HG02840 (cell line): Measurements from ENCODE around the gene PON2.
"Not testable (repeated sequence)": the region's sequence is repeated elsewhere in the genome, so short reads cannot be mapped to it uniquely, and the experiment has no call there.

ENCODE experiments used
- ATAC-seq: cut with Tn5 transposase; IDR thresholded peaks from one replicate; pipeline ENCODE4 v1.9.1; 2021; ENCODE audit warnings: mild to moderate bottlenecking, moderate library complexity, moderate number of reproducible peaks; ENCODE audit not compliant: unreplicated experiment, low FRiP score

Gene PON2

DNA sequence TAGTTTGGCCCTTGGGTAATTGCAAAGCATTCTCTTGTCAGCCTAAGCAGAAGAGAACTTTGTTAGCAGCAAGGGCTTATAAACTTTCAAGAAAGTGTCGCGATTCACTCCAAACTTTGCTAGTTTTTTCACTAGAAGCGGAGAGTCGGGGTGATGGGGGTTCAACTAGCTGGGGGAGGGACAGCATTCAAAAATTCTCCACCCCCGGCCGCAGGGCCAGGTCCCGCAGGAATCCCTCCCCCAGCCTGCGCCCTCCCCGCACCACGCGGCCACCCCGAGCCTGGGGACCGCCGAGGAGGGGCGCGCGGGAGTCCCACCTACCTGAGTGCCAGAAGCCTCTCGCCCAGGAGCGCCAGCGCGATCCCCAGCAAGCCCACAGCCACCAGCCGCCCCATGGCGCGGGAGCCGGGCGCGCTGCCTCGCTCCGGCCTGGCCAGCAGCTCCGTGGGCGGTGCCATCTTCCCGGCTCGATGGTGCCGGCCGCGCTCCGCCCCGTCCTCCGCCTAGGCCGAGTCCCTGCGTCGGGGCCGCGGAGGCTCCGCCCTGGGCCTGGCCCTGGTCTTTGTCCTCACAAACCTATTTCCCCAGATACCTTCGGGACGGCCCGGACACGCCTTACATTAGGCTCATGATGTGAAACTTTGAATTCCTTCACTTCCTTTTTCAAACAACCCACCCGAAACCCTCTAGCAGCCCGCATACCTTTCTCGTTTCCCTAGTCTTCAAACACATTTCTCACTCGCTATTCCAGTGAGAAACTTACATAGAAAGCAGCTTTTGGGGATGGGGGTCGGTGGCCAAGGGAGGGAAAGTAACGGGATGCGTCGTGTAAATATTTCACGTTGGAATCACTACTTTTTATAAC lies at the start of gene PON2:
Gene PON2, minus strand, starts transcription at position 472 of the 865 bp plus-strand sequence. Its CDS starts 77 bp downstream, at position 395.
- ATAC-seq: peak; percentile 97

DNA sequence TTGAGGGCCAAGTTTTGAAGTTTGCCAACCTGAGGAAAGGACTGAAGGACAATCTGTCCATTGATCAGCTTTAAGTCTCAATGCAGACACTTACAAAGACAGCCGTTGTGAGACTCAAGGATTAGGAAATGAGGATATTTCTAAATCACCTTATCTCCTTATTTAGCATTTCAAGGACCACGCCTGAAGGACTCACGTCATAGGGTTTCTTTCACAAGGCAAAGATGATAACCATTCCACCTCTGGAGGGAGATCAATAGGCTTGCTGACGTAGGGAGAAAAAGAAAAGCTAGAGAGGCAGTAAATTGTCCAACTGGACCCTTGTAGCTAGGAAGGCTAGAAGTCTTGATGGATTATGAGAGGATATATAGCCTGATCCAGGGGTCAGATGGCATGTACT lies 47.6 kb upstream of the PON2 start:
- ATAC-seq: no peak

DNA sequence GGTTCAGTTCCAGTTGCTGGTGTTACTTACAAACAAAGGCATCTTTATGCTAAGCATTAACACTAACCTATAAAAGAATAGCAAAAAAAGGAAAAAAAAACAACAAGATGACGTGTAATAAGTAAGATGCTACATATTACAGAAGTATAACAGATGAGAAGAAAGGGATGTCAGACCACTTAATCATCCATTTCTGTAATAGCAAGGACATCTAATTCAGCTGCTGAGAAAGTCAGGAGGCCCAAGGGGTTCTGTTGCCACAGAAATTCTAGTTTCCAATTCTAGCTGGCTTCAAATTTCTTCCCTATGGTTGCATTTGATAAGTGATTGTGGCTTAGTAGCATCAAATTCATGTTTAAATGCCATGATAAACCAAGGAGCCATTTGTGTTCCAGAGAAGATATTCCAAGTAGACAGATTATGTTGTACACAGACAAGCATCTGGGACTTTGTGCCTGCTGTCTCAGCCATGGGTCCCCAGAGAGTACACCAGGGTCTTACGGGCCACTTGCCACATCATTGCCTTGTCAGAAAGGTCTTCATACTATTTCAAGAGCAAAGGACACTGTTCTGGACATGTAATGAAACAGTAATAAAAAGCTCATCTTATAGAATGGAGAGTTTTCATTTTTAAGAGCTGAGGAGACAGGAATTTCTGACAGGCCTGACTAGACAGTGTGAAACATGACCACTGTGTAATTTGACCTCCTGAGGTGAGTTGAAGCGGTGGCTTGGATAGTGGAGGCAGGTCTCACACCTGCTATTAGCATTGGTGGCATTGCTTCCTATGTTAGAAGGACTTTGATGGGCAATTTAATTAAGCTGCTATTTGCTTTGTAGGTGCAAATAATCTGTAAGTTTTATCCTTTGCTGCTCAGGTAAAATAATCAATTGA lies 46.7 kb upstream of the PON2 start:
- ATAC-seq: no peak

DNA sequence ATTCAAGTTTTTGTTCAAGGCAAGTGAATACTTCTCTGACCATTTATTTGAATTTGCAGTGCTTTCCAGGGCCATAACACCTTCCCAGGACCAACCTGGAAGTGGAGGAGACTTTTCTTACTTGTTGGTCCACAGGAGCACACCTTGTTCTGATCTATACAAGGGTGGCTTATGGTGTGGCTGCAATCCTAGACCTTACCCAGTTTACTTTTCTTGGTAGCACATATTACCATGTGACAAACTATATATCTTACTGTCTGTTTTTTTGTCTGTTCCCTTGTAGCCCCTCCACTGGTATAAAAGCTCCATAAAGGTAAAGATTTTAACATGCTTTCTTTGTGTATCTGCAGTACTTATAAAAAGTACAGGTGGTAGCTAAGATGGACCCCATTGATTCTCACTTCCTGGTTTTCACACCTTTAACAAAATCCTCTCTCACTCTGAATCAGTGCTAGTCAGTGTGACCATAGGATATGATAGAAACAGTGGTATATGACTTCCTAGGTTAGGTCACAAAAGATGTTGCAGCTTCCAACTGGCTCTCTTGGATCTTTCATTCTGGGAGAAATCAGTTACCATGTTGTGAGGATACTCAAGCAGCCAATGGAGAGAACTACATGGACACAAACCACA lies 45.3 kb upstream of the PON2 start:
- no peak for ATAC-seq

DNA sequence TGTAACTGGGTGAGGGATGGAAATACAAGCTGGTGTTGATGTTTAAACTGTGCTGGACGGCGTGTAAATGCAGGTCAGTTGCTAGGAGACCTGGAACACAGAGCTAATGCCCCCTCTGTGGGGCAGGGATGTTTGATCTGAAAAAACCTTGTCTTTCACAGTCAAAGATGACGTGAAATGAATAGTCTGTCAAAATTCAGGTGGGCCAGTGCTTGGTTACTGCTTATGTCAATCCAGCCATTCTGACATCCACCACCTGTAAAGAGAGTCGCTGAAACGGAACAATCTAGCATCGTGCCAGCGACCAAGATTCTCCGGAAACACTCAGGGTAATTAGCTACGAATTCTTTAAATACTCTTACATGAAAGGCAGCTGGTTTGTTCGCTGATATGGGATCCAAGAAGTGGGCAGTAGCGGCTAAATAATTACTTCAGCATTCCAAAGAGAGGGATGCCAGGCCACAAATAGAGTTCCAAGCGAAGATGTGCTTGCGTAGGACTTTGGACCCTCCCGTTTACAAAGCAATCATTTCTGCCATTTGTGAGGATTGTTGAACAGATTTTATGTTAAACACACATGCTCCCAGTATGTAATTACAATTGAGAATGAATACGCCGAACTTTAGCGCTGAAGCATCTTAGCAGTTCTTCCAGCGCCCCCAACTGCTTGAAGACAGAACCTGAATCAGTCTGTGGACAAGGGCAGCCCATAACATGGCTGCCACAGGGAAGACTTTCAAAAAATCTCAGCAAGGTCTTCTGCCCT lies 43.6 kb upstream of the PON2 start:
- ATAC-seq: no peak

DNA sequence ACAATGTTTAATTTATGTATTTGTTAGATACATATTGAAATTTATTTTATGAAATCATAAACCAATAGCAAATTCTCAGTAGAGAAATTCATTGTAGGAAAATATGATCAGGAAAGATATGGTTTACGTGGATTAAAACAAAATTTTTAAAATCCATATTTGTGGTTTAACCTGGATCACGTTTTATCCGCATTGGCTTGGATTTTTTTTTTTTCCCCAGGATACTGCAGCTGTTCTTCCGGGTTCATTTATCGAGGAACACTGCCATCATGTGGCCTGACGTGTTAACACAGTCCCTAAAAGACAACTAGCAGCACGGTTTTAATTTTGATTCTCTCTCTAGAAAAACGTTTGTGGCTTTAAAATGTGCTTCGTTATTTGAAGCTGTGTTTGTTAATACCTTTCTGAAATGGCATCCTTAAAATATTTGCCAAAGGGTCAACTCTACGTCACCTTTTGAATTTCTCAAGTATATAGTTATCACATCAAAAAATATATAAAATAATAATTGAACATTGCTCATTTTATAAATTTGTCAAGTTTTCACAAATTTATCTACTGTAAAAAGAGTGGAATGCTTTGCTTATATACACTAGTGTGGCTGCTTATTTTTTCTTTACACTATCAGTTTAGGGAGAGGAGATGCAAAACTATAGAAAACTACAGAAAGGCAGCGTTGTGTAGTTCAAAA lies 42.2 kb upstream of the PON2 start:
- ATAC-seq: no peak

DNA sequence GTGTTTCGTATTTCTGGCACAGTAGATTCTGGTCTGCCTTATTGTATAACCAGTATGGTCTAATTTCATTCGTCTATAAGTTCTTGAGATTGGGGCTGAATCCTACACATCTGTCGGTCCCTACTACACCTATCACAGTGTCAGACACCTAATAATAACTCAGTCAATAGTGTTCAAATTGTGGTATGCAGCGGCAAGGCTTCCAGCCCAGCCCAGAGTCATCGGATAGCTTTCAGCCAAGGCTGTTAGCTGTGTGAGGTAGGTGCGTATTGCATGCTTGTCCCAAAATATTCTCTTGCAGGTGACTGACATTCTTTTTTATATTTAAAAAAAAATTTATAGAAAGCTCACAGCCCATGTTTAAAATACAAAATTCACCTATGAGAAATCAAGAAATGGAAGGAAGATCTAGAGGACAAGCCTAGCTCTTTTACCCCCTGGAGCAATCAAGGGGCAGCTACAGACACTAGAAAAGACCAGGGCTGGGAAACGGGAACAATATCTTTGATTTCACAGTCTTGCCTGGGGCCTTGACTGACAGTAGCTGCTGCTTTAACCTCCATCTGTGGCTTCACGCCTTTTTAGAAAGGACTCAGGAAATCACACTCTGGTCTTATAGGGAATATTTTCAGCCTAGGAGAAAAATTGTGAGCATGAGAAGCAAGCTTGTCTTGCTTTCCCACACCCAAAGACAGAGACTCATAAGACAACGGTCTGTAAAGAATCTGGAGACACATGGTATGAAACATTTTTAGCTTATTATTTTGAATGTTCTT lies 41.4 kb upstream of the PON2 start:
- no peak for ATAC-seq

DNA sequence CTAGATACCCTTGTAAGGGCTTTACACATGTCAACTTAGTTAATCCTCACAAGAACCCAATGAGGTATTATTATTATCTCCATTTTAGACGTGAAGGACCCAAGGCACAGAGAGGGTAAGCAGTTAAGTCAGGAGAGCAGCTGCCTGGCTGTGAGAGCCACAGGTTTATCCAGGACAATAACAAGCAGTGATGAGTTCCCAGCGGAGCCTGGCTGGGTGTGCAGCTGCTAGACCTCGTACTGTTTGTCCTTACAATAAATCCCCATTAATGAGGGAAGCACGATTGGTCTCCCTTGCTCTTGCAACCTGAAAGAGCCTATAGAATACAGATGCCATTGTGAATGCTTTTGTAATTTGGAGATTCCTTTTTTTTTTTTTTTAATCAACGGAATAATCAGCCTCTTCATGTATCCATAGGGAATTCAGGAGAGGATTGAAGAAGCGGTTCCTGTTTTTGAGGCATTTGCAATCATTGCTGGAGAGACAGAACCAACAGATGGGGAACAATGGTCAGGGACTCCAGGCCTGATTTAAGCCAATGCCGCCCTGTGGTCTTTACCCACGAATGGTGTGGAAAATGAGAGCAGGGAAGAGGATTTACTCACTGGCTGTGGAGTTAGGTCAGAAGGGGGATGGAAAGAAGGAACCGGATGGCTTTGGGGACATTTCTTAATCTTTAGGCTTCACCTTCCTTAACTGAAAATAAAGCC lies 38.6 kb upstream of the PON2 start:
- no peak for ATAC-seq

DNA sequence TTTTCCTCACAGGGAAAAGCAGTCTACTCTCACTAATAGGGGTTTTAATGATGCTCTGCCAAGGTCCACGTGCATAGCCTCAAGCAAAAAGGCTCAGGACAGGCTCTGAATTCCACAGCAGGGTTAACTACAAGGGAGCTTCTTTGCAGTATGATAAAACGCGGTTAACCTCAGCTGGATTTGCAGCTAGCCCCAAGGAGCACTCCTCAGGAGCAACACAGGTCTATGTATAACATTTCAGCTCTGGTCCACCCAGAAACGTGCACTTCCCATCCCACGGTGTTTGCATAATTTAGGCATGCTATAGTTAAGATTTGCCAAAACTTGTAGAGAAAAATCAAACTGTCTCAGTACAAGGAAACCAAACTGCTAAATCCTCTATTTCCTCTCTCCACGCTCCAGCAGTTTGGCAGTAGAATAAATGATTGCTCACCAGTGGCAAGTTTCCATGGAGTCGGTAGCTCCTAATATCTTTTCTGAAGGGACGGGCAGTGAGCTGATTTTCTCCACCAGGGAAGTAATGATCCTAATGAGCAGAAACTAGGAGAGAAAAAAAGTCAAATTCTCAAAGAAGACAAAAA lies 37.8 kb upstream of the PON2 start:
- ATAC-seq: no peak

DNA sequence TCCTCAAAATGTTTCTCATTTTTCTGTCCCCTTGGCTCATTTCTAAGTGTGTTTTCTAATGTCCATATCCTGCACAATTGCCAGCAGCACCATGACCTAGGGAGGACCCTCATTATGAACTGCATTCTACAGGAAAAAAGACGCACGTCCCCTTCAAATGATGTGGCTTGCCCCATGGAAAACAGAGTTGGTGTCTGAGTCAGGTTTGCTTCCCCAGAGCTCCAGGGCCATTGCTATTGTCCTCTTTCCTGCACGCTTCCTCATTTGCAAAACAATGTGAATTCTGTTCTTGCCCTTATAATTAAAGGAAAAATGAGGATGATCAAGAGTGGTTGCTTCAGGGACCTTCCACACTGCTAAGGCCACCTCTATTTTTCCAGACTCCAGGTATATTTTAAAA lies 36.2 kb upstream of the PON2 start:
- no peak for ATAC-seq

DNA sequence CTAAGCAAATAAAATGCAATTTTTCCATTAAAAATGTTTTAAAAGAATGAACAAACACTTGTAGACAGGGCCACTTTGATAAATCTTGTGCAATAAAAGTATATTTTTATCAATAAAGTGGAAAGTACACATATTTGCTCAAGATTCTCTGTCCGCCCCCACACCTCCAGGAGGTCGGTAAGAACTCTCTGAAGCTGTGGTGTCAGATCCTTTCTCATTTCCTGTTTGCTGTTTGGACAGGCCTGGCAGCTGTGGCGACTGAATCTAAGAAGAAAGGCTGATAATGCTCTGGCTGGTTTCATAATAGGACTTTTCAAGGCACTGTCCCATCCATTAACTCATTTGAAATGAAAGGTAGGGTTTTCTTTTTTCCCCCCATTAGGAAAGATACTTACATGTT lies 35.6 kb upstream of the PON2 start:
- peak; percentile 98 for ATAC-seq

DNA sequence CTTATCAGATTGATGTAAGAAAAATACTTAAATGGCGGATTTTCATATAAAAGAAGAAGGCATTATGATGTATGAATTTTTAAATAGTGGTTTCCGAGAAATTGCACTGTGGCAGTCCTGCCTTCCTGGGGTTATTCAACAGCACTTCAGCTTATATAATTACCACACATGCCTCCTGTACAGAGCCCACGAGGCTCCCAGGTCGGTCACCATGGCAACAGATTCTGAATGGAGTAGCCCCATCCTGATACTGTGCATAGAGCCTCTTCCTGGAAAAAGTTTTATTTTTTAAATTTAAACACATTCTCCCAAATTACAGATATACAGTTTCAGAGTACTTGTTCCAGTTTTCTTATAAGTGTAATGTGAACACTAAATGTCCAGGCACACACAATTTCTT lies 35.0 kb upstream of the PON2 start:
- ATAC-seq: no peak

DNA sequence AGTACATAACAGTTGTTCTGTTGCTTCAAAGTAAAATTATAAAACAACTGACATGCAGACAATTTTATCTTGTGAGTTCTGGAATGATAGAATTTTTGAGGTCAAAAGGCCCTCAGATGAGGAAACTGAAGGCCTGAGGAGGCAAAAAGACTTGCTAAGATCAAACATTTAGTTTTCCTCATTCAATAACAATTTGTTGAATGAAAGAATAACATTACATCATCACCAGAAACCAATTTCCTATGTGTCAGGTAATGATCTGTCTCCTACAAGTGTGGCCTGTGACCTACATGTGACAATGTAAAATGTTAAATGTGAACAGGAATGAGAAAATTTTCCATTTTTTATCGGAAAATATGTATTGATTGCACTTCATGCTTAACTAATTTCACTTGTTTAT lies 34.4 kb upstream of the PON2 start:
- ATAC-seq: no peak

DNA sequence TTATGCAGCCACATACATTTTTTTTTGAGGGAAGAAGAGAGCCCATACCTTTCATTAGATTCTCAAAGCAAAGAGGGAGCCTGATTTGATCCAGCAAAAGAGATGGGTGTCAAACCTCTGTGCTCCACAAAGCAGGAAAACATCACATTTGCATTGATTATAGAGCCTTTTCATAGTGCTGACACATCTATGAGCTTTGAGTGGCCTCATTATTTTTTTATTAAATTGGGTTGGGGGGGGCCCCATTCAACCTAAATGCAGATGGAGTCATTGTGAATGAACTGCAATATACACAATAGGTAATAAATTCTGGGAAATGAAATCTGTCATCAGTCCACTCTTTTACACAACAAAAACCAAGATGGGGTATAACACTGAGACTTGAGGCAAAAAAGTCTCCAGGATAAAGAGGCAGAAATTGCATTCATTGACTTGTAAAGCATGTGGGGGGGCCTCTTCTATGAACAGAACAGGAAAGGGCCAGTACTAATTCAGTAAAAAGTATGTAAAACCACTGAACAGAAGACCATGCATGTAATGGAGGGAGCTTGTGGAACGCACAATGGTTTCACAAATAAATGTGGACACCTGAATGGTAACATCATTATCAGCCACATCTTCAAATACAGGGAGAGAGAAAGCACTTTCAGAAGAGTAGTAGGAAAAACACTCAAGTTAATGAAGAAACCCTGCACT lies 33.2 kb upstream of the PON2 start:
- no peak for ATAC-seq

DNA sequence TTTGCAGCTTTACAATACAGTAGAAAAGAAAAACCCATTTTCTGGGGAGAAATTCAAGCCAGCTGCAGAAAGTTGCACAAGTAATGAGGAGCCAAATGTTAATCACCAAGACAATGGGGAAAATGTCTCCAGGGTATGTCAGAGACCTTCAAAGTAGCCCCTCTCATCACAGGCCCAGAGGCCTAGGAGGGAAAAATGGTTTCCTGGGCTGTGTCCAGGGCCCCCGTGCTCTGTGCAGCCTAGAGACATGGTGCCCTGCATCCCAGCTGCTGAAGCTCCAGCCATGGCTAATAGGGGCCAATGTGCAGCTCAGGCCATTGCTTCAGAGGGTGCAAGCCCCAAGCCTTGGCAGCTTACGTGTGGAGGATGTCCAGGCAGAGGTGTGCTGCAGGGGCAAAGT lies 25.8 kb upstream of the PON2 start:
- not testable (repeated sequence) for ATAC-seq

DNA sequence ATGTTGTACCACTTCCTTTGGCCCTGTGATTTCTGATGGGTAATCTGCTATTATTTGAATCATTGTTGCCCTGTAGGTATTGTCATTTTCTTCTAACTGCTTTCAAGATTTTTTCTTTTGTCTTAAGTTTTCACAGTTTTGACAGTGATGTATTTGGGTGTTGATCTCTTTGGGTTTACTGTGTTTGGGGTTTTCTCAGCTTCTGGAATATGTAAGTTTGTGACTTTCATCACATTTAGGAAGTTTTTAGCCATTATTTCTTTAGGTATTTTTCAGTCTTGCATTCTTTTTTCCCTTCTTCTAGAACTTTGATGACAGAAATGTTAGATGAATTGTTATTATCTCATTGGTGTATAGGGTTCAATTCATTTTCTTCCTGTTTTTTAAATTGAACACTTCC lies 23.1 kb upstream of the PON2 start:
- ATAC-seq: no peak

DNA sequence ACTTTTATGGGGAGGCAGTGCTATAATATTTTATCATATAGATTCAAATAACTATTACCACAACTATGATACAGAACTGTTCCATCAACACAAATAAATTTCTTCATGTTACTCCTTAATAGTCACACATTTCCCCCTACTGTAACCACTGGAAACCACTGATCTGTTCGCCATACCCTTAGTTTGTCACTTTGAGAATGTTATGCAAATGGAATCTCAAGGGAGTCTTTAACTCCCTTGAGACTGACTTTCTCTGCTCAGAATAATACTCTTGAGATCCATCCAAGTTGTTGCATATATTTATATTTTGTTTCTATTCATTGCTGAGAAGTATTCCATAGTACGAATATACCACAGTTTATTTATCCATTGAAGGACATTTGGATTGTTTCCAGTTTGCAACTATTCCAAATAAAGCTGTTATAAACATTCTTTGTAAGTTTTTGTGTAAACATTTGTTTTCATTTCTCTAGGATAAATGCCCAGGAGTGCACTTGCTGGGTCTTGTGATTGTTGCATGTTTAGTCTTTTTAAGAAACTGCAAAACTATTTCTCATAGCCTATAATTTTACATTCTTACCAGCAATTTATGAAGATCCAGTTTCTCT lies 19.7 kb upstream of the PON2 start:
- ATAC-seq: no peak
